Nephron progenitor cell (in vitro differentiated cells): Measurements from ENCODE around the gene TCF21.

Source experiments
- DNase-seq: peaks from one replicate; pipeline ENCODE4 v3.0.0; 2021
- H3K27ac Mint-ChIP-seq: 2 replicates; pipeline ENCODE4 v1.8.0; 2021; ENCODE audit warnings: mild to moderate bottlenecking, moderate library complexity, mixed read lengths
- H3K27me3 Mint-ChIP-seq: 2 replicates; pipeline ENCODE4 v1.8.0; 2021; ENCODE audit warnings: mild to moderate bottlenecking, low read depth, mixed read lengths; ENCODE audit not compliant: poor library complexity
- H3K36me3 Mint-ChIP-seq: 2 replicates; pipeline ENCODE4 v1.8.0; 2021; ENCODE audit warnings: low read depth, mixed read lengths
- H3K4me1 Mint-ChIP-seq: 2 replicates; pipeline ENCODE4 v1.8.0; 2021; ENCODE audit warnings: mixed read lengths
- H3K4me3 Mint-ChIP-seq: 2 replicates; pipeline ENCODE4 v1.8.0; 2021; ENCODE audit warnings: mild to moderate bottlenecking, moderate library complexity, mixed read lengths
- H3K9me3 Mint-ChIP-seq: 2 replicates; pipeline ENCODE4 v1.8.0; 2021; ENCODE audit warnings: mild to moderate bottlenecking, moderate library complexity, mixed read lengths
- CTCF ChIP-seq: fragments of 200-600 bp; sonication (generic); IDR thresholded peaks from 2 replicates; pipeline ENCODE4 v1.5.0; 2021; ENCODE audit warnings: antibody characterized with exemption

The TCF21 gene

GRCh38 chr6:133888929-133889556 is at the start of gene TCF21:
Gene TCF21, plus strand, starts transcription at chr6:133889113. Its CDS starts 285 bp downstream, at chr6:133889398.
- TF ChIP-seq CTCF = no peak
- H3K27ac Mint-ChIP-seq = peak within 1 kb of the TSS; percentile 83
- peak within 1 kb of the TSS; percentile 89 for H3K4me3 Mint-ChIP-seq
- no peaks in the 10 kb centered on the region for H3K9me3 Mint-ChIP-seq
- H3K4me1 Mint-ChIP-seq = peaks cover 73% of the 10 kb centered on the region
- peak; percentile 61 for DNase-seq
- peaks cover 79% of the 10 kb centered on the region for H3K27me3 Mint-ChIP-seq
- H3K36me3 Mint-ChIP-seq = no peaks in the 10 kb centered on the region

- H3K4me3 Mint-ChIP-seq = no peak overlapping the region
- no peaks in the 10 kb centered on the region for H3K36me3 Mint-ChIP-seq
- DNase-seq = no peak
- H3K4me1 Mint-ChIP-seq = peaks cover 4% of the 10 kb centered on the region
- no peak for TF ChIP-seq CTCF
- H3K27me3 Mint-ChIP-seq = peaks cover 14% of the 10 kb centered on the region
- no peak overlapping the region for H3K27ac Mint-ChIP-seq
- H3K9me3 Mint-ChIP-seq = peaks cover 3% of the 10 kb centered on the region
Measured at GRCh38 chr6:133841176-133841575, 47.7 kb upstream of the TCF21 start.

- Mint-ChIP-seq H3K9me3 (peaks cover 3% of the 10 kb centered on the region), H3K27me3 (peaks cover 8% of the 10 kb centered on the region), H3K4me3 (no peak overlapping the region), H3K36me3 (no peaks in the 10 kb centered on the region), H3K27ac (no peak overlapping the region), H3K4me1 (no peaks in the 10 kb centered on the region)
- no peak for TF ChIP-seq CTCF
- DNase-seq = no peak
Measured at GRCh38 chr6:133843098-133843497, 45.8 kb upstream of the TCF21 start.

GRCh38 chr6:133844709-133845108 is 44.2 kb upstream of the TCF21 start:
- no peak for DNase-seq
- Mint-ChIP-seq H3K9me3 (no peaks in the 10 kb centered on the region), H3K27me3 (peaks cover 6% of the 10 kb centered on the region), H3K27ac (no peak overlapping the region), H3K4me1 (no peaks in the 10 kb centered on the region), H3K4me3 (no peak overlapping the region), H3K36me3 (no peaks in the 10 kb centered on the region)
- TF ChIP-seq CTCF = no peak

GRCh38 chr6:133854041-133854363 is 34.9 kb upstream of the TCF21 start:
- Mint-ChIP-seq H3K36me3 (no peaks in the 10 kb centered on the region), H3K4me1 (peaks cover 43% of the 10 kb centered on the region), H3K4me3 (peak overlapping the region; percentile 82), H3K9me3 (peaks cover 4% of the 10 kb centered on the region), H3K27ac (no peak overlapping the region), H3K27me3 (peaks cover 59% of the 10 kb centered on the region)
- TF ChIP-seq CTCF = no peak
- no peak for DNase-seq
